ENCODE data around the gene TBXA2R.

DNA sequence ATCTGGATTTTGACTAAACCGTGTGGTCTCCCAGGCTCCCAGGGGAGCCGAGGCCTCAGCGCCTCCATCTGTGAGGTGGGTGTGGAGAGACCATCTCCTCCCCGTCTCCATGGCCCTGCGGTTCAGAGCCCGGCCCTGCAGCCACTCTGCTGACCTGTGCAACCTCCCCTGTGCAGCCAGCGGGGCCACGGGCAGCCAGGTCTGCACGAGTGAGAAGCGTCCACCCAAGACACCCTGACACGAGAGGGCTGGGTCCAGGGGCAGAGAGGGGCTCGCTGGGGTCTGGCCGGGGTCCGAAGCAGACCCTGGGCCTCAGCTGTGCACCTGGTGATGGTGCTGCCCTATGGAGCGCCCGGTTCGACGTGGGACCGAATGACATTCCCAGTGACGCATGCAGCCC, 30.3 kb upstream of the TBXA2R start:
- TF ChIP-seq POLR2A (IDR thresholded peaks at IDR 0.05) = no peak
- TF ChIP-seq, protein P1, sequence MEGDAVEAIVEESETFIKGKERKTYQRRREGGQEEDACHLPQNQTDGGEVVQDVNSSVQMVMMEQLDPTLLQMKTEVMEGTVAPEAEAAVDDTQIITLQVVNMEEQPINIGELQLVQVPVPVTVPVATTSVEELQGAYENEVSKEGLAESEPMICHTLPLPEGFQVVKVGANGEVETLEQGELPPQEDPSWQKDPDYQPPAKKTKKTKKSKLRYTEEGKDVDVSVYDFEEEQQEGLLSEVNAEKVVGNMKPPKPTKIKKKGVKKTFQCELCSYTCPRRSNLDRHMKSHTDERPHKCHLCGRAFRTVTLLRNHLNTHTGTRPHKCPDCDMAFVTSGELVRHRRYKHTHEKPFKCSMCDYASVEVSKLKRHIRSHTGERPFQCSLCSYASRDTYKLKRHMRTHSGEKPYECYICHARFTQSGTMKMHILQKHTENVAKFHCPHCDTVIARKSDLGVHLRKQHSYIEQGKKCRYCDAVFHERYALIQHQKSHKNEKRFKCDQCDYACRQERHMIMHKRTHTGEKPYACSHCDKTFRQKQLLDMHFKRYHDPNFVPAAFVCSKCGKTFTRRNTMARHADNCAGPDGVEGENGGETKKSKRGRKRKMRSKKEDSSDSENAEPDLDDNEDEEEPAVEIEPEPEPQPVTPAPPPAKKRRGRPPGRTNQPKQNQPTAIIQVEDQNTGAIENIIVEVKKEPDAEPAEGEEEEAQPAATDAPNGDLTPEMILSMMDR (IDR thresholded peaks at IDR 0.05) = no peak
- TF ChIP-seq POLR2AphosphoS5 (IDR thresholded peaks at IDR 0.05) = no peak
- TF ChIP-seq EP300 (IDR thresholded peaks at IDR 0.05) = no peak
